HEK293T (cell line): ENCODE measurements around the gene DCDC1.

Experiments
- CTCF ChIA-PET: fragments of 350-600 bp; formaldehyde crosslinking; extraction: SDS; loops from one replicate; lab custom pipeline; 2021; ENCODE audit warnings: antibody characterized with exemption, inconsistent platforms; lab: Yijun Ruan, JAX
- POLR2A ChIA-PET: fragments of 350-600 bp; formaldehyde crosslinking; extraction: SDS; loops from one replicate; lab custom pipeline; 2020; ENCODE audit warnings: antibody characterized with exemption, inconsistent platforms; lab: Yijun Ruan, JAX
- DNase-seq: peaks from one replicate; pipeline ENCODE4 v3.0.0; 2012; ENCODE audit warnings: mixed read lengths; ENCODE audit errors: extremely low spot score
- ARNT ChIP-seq: fragments of 450-650 bp; IDR thresholded peaks from 2 replicates; pipeline ENCODE4 v1.6.1; 2017; ENCODE audit warnings: mild to moderate bottlenecking
- BHLHE40 ChIP-seq: fragments of 450-650 bp; IDR thresholded peaks from 2 replicates; pipeline ENCODE4 v1.6.1; 2016; ENCODE audit warnings: mild to moderate bottlenecking, moderate library complexity, borderline replicate concordance
- CTBP1 ChIP-seq: fragments of 450-650 bp; IDR thresholded peaks from 2 replicates; pipeline ENCODE4 v1.6.1; 2016; ENCODE audit warnings: borderline replicate concordance
- ELF4 ChIP-seq: fragments of 450-650 bp; IDR thresholded peaks from 2 replicates; pipeline ENCODE4 v1.6.1; 2017; ENCODE audit warnings: antibody characterized with exemption
- FOXA1 ChIP-seq: fragments of 450-650 bp; IDR thresholded peaks from 2 replicates; pipeline ENCODE4 v1.6.1; 2016; ENCODE audit warnings: mild to moderate bottlenecking
- FOXK2 ChIP-seq: fragments of 450-650 bp; IDR thresholded peaks from 2 replicates; pipeline ENCODE4 v1.6.1; 2016; ENCODE audit warnings: mild to moderate bottlenecking
- FOXM1 ChIP-seq: fragments of 450-650 bp; IDR thresholded peaks from 2 replicates; pipeline ENCODE4 v1.6.1; 2017; ENCODE audit warnings: mild to moderate bottlenecking, borderline replicate concordance
- HDGF ChIP-seq: fragments of 450-650 bp; IDR thresholded peaks from 2 replicates; pipeline ENCODE4 v1.6.1; 2017; ENCODE audit warnings: antibody characterized with exemption, borderline replicate concordance
- L3MBTL2 ChIP-seq: fragments of 450-650 bp; conservative IDR thresholded peaks from 2 replicates; pipeline ENCODE4 v1.6.1; 2016; ENCODE audit warnings: mild to moderate bottlenecking
- LEF1 ChIP-seq: fragments of 450-650 bp; IDR thresholded peaks from 2 replicates; pipeline ENCODE4 v1.6.1; 2017; ENCODE audit warnings: mild to moderate bottlenecking, borderline replicate concordance
- NFRKB ChIP-seq: fragments of 450-650 bp; IDR thresholded peaks from 2 replicates; pipeline ENCODE4 v1.6.1; 2016; ENCODE audit warnings: mild to moderate bottlenecking, moderate library complexity
- PKNOX1 ChIP-seq: fragments of 450-650 bp; IDR thresholded peaks from 2 replicates; pipeline ENCODE4 v1.6.1; 2016
- SP1 ChIP-seq: fragments of 450-650 bp; IDR thresholded peaks from 2 replicates; pipeline ENCODE4 v1.6.1; 2017
- SUZ12 ChIP-seq: fragments of 450-650 bp; IDR thresholded peaks from 2 replicates; pipeline ENCODE4 v1.6.1; 2016; ENCODE audit warnings: mild to moderate bottlenecking
- TARDBP ChIP-seq: fragments of 450-650 bp; IDR thresholded peaks from 2 replicates; pipeline ENCODE4 v1.6.1; 2016
- ZNF384 ChIP-seq: fragments of 450-650 bp; IDR thresholded peaks from 2 replicates; pipeline ENCODE4 v1.6.1; 2016

DCDC1 gene

DNA sequence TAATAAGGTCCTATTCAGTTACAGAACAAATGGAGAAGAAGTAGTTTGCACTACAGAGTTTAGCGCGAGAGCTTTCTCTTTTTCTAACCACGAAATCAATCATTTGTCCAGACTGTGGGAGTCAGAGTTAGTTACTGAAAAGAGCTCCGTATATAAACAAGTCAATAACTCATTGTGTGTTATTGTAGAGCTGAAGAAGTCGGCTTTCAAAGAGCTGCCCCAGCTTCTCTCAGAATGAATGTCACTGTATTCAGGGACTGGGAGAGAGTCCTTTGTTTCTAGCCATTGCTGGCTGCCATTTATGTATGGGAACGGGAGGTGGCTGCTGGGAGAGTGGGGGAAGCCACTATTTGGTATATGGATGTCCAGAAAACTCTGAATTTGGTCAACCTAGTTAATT, 227.8 kb downstream of the DCDC1 start:
- ChIA-PET CTCF (interaction anchor here (0.7 kb wide), 1 partner anchor 181 kb away, joined by 3 read pairs; no protein-coding TSS in a partner anchor), POLR2A (no interaction called here)
- no peak for TF ChIP-seq NFRKB
- TF ChIP-seq HDGF, result no peak
- no peak for TF ChIP-seq TARDBP
- no peak for TF ChIP-seq BHLHE40
- TF ChIP-seq FOXK2, result no peak
- TF ChIP-seq LEF1, result no peak
- no peak for TF ChIP-seq FOXA1
- no peak for TF ChIP-seq L3MBTL2
- no peak for TF ChIP-seq FOXM1
- TF ChIP-seq ZNF384, result no peak
- no peak for TF ChIP-seq ARNT
- TF ChIP-seq PKNOX1, result no peak
- TF ChIP-seq ELF4, result no peak
- no peak for DNase-seq

GRCh38 chr11:31139479-31139878, 230.1 kb downstream of the DCDC1 start:
- POLR2A ChIA-PET, result no interaction called here

GRCh38 chr11:31132531-31133421, 236.8 kb downstream of the DCDC1 start:
- ChIA-PET CTCF (no interaction called here), POLR2A (no interaction called here)
- DNase-seq, result no peak
- TF ChIP-seq ARNT (no peak), ELF4 (no peak), NFRKB (no peak), LEF1 (no peak), BHLHE40 (no peak), CTBP1 (no peak), L3MBTL2 (no peak), HDGF (no peak), FOXK2 (no peak), SP1 (no peak), FOXA1 (no peak), SUZ12 (no peak), FOXM1 (no peak), ZNF384 (no peak), TARDBP (no peak), PKNOX1 (no peak)

More at GRCh38 chr11:31139479-31139878, 230.1 kb downstream of the DCDC1 start:
- CTCF ChIA-PET, result no interaction called here
- no peak for DNase-seq
- TF ChIP-seq ARNT (no peak), BHLHE40 (no peak), L3MBTL2 (no peak), FOXK2 (no peak), FOXA1 (no peak), ZNF384 (no peak), PKNOX1 (no peak), HDGF (no peak), ELF4 (no peak), FOXM1 (no peak), LEF1 (no peak), TARDBP (no peak), NFRKB (no peak), CTBP1 (no peak), SP1 (no peak), SUZ12 (no peak)

GRCh38 chr11:31131760-31132159, 237.8 kb downstream of the DCDC1 start:
- DNase-seq, result no peak
- ChIA-PET CTCF (no interaction called here), POLR2A (no interaction called here)
- TF ChIP-seq FOXA1 (no peak), PKNOX1 (no peak), TARDBP (no peak), ELF4 (no peak), SUZ12 (no peak), FOXK2 (no peak), SP1 (no peak), ZNF384 (no peak), LEF1 (no peak), CTBP1 (no peak), HDGF (no peak), BHLHE40 (no peak), FOXM1 (no peak), ARNT (no peak), L3MBTL2 (no peak), NFRKB (no peak)

- TF ChIP-seq L3MBTL2, result no peak
- TF ChIP-seq ELF4, result no peak
- TF ChIP-seq FOXM1, result no peak
- no peak for TF ChIP-seq ARNT
- TF ChIP-seq SP1, result no peak
- TF ChIP-seq CTBP1, result no peak
- TF ChIP-seq FOXK2, result no peak
- no peak for TF ChIP-seq ZNF384
- TF ChIP-seq TARDBP, result no peak
- CTCF ChIA-PET, result no interaction called here
These were observed 242.2 kb downstream of the DCDC1 start for GRCh38 chr11:31127290-31127689.

More at GRCh38 chr11:31127290-31127689, 242.2 kb downstream of the DCDC1 start:
- POLR2A ChIA-PET, result no interaction called here
- no peak for DNase-seq
